HG02642 (cell line): Measurements from ENCODE around the gene SSH2.
A peak's percentile ranks its signal among the peaks of the same experiment; 100 is the strongest.

ENCODE experiments used
- ATAC-seq: cut with Tn5 transposase; IDR thresholded peaks from one replicate; pipeline ENCODE4 v1.9.1; 2021; ENCODE audit warnings: mild to moderate bottlenecking; ENCODE audit not compliant: unreplicated experiment, poor library complexity

Gene SSH2

GRCh38 chr17:29617481-29618271 is 312.4 kb downstream of the SSH2 start:
- peak; percentile 1 for ATAC-seq

DNA sequence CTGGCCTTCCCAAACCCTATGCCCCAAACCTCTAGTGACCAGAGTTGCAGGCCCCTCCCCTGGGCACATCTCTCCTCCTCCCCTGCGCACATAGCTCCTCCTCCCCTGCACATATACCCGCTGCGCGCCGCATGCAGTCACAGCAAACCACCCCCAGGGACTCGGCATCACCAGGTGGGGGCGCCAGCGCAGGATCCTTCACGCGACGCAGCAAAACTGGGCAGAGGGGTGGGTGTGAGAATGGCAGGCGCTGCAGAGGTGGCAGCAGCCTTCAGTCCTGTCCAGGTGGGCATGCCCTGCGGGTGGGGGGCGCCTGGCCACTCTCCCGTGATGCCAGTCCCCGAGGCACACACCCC is 312.9 kb downstream of the SSH2 start:
- ATAC-seq: peak; percentile 39

GRCh38 chr17:29616300-29617048 is 313.6 kb downstream of the SSH2 start:
- ATAC-seq: no peak

- peak; percentile 66 for ATAC-seq
Measured at GRCh38 chr17:29615492-29616299, 314.3 kb downstream of the SSH2 start.

DNA sequence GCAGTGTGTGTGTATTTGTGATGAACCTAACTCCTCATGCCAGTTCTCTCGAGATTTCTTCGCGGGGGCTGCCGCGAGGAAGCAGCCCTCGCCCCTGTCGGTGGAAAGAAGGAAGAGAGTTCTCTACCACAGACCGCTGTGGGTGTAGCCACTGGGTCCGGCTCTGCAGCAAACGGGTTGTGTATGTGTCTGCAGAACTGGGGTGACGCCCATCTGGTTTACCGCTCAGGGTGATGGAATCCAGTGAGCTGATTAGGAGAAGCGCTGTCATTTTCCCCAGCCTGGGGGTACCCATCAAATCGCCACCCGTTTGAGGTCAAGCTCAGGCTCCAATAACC is 315.0 kb downstream of the SSH2 start:
- no peak for ATAC-seq

DNA sequence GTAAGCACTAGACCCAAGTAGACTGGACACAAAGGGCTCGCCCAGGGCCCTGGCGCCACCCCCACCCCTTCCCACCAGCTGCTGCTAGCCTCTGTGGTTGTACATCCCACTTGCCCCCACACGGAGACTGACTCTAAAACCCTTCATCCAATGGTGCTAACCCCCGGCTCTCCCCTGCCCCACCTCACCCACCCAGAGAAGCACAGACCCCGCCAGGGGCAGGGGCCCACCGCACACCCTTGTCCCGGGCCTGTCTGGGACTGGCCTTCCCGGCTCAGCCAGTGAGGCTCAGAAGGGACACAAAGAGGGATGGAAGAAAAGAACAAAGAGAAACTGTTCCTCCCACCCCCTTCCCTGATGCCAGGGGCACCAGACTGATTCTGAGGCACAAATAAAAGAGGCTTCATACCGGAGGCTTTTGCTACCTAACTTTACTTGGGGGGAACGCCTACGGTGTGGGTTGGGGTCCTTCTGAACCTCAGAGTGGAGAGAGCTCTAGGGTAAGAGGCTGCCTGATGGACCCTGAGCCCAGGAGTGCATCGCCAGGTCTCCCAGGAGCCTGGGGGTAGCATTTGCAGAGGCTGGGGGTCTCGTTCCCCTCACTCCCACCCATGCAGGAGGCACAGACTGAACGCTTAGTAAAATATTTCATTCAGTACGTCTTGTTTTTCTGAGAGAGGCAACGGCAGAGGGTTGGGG is 315.5 kb downstream of the SSH2 start:
- ATAC-seq: no peak

GRCh38 chr17:29613856-29614255 is 316.2 kb downstream of the SSH2 start:
- no peak for ATAC-seq

DNA sequence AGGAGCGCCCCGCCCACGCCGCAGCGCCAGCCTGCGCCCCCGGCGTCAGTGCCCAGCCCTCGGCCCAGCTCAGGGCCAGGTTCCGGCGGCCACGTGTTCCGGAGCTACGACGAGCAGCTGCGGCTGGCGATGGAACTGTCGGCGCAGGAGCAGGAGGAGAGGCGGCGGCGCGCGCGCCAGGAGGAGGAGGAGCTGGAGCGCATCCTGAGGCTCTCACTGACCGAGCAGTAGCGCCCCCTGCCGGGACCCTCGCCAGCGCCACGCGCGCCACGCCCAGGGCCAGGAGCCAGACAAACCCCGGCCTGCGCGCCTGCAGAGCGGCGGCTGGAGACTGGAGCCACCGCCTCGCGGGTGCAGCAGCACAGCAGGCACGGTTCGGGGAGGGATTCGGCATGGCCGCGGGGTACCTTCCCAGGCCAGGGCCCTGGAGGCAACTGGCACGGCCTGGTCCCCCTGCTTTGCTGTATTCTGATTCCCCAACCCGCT is 316.6 kb downstream of the SSH2 start:
- peak; percentile 36 for ATAC-seq

DNA sequence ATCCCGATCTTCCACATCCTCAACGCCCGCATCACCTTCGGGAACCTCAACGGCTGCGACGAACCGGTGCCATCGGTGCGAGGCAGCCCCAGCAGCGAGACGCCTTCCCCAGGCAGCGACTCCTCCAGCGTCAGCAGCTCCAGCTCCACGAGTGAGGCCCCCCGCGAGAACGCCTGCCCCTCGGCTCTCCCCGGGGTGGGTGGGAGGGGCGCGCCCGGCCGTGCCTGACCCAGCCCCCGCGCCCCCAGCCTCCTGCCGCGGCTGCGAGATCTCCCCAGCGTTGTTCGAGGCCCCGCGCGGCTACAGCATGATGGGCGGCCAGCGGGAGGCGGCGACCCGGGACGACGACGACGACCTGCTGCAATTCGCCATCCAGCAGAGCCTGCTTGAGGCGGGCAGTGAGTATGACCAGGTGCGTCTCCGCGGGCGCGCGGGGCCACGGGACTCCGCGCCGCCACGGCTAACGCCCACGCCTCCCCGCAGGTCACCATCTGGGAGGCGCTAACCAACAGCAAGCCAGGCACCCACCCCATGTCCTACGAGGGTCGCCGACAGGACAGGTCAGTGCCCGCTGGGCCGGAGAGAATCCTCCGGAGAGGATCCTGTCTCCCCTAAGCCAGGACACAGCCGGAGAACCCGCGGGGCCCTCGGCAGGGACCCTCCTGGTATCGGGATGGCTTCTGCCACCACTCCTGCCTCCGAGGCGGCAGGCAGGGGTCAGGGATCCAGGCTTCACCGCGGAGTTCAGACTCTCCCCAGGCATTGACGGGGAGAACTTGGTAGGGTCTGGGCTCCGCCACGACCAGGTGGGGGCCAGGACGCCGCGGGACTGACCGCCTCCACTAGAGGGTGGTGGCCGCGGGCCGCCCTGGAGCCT is 317.4 kb downstream of the SSH2 start:
- no peak for ATAC-seq

- ATAC-seq: no peak
Measured at GRCh38 chr17:29612094-29612403, 318.0 kb downstream of the SSH2 start.

DNA sequence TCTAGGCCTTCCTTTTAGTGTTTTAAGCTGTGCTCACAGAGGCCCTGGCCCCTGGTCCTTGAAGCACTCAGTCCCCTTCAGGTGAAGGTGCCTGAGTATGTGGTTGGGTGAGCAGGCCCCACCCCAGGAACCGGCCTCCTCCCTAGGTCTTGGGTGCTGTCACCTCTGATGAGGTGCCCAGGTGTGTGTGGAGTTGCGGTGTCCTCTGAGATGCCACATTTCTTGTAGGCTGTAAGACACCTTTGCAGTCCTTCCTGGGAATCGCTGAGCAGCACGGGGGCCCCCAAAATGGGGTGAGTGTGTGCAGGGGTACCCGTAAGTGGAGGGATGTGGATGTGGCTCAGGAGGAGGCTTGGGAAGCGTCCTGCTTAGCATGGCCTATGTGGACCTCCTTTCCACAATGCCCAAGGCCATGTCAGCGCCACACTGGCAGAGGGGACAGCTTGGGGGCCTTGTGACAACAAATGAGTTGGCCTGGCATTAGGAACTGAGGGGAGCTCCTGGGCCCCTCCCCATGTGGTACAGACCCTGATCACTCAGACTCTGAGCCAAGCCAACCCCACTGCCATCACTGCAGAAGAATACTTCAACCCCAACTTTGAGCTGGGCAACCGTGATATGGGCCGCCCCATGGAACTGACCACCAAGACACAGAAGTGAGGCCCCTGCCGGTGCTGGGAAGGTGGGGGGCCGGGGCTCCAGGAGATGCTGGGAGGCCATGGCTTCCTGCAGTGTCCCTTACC is 318.5 kb downstream of the SSH2 start:
- no peak for ATAC-seq

DNA sequence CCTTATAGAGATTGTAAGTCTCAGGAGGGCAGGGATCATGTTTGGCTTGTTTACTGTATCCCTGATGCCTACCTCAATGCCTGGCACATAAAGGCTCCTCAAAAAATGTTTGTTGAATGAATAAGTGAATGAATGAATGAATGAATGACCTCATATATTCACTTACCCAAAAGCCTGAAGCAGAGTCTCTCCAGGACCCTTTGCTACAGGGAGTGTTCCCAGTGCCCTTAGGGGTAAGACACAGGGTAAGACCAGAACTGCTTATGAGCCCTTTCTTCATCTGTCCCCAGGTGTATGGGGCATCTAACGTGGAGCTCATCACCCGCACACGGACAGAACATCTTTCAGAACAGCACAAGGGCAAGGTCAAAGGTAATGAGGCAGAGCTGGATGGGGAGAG is 319.6 kb downstream of the SSH2 start:
- ATAC-seq: no peak

- no peak for ATAC-seq
Measured at GRCh38 chr17:29608986-29609385, 321.0 kb downstream of the SSH2 start.

- ATAC-seq: no peak
Measured at GRCh38 chr17:29607557-29608195, 322.4 kb downstream of the SSH2 start.

DNA sequence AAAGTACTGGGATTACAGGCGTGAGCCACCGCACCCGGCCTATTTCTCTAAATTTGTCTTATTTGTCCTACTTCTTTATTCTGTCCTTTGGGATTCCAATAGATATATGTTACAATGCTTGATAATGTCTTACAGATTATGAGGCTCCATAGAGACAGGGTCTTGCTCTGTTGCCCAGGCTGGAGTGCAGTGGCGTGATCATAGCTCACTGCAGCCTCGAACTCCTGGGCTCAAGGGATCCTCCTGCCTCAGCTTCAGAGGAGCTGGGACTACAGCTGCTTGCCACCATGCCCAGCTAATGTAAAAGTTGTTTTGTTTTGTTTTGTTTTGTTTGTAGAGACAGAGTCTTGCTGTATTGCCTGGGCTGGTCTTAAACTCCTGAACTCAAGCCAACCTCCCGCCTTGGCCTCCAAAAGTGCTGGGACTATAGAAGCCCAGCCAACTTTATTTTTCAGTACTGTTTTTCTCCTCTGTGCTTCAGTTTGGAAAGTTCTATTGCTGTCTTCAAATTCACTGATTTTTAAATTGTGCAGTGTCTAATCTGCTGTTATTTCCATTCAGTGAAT is 326.8 kb downstream of the SSH2 start:
- ATAC-seq: no peak

DNA sequence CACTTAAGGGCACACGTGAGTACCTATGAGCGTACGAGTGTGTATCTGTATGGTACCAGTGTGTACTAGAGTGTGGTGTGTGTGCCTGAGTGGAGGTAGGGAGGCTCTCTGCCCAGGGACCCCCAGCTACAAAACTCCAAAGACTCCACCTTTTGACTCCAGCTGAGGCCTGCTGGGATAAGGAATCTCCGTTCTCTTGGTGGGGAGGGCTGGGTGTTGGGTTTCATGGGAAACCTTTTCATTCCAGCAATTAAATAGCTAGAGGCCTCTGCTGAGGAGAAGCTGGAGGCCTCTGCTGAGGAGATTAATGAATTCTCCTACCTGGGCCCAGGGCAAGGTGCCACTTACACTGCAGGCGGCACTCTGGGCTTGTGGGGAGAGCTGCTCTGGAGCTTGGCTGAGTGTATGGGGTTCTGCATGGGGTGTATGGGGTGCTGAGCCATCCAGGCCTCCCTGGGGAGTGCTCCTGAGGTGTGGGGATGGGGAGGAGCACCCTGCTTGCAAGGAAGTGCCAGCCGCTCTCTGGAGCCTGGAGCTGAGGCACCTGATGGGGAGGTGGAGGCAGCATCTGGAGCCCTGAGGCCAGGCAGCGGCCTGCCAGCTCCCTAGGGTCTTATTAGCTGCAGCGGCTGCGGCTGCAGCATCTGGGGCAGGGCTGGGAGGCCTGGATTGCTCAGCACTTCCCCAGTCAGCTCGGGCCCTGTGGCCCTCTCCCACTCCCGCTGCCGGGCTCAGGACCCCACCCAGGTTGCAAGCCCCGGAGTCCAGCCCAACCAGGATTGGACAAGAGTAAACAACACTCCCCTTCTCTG is 332.5 kb downstream of the SSH2 start:
- no peak for ATAC-seq

DNA sequence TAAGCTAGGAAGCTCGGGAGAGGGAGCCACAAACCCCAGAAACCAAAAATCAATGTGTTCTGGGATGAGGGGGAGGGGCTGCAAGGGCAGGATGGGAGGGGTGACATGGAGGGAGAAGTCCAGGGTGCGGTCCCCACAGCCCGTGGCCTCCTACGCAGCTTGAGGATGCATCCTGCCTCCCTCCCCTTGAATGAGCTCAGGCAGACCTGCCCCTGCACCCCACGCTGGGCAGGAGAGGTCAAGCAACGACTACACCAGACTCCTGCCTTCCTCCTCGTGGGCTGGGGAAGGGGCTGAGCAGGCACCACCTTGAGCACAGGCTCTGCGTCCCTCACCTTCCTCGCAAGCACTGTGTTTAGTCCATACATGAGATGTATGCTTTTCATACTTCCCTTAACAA is 333.2 kb downstream of the SSH2 start:
- ATAC-seq: no peak
